OCI-LY7 (cell line): ENCODE data around the gene PTPRS. TPM values are rescaled to one million over a fixed set of nuclear protein-coding genes. Genes with fewer than 3 reads are reported as not detected.

Experiments
- BruUV-seq: library from RNA; stranded (reverse); fragments of 400-500 nt; replicated peaks from 2 replicates; lab custom pipeline; 2021; lab: Mats Ljungman, UMichigan
- CTCF ChIA-PET: fragments of 300-600 bp; sonication (Branson Sonifier 250); formaldehyde crosslinking; loops from one replicate; lab custom pipeline; 2022; ENCODE audit warnings: antibody characterized with exemption; ENCODE audit not compliant: unreplicated experiment; lab: Charles Lee
- POLR2A ChIA-PET: fragments of 300-600 bp; sonication (Branson Sonifier 250); formaldehyde crosslinking; loops from one replicate; lab custom pipeline; 2022; ENCODE audit warnings: antibody characterized with exemption; lab: Charles Lee
- DNase-seq: peaks from one replicate; pipeline ENCODE4 v3.0.0-alpha.2; 2015; ENCODE audit warnings: low spot score
- H2AFZ ChIP-seq: fragments of 200-600 bp; sonication (generic), shearing (Covaris generic); 2 replicates; pipeline ENCODE4 v1.6.1; 2014; ENCODE audit warnings: mild to moderate bottlenecking, antibody characterized with exemption, low read length, moderate library complexity
- H3K27ac ChIP-seq: fragments of 200-600 bp; sonication (generic); 2 replicates; pipeline ENCODE4 v1.5.1; 2014; ENCODE audit warnings: mixed run types, low read depth, mild to moderate bottlenecking, moderate library complexity, low read length, inconsistent platforms; ENCODE audit not compliant: poor library complexity, severe bottlenecking
- H3K36me3 ChIP-seq: fragments of 200-600 bp; sonication (generic); 2 replicates; pipeline ENCODE4 v1.6.1; 2014; ENCODE audit warnings: mild to moderate bottlenecking, antibody characterized with exemption, low read length, moderate library complexity, mixed read lengths; ENCODE audit not compliant: insufficient read depth
- H3K4me1 ChIP-seq: fragments of 200-600 bp; sonication (generic); 2 replicates; pipeline ENCODE4 v1.5.1; 2014; ENCODE audit warnings: mild to moderate bottlenecking, low read length; ENCODE audit not compliant: insufficient read depth, poor library complexity, severe bottlenecking
- H3K4me2 ChIP-seq: fragments of 200-600 bp; sonication (generic); 2 replicates; pipeline ENCODE4 v1.6.1; 2014; ENCODE audit warnings: mild to moderate bottlenecking, low read length
- H3K4me3 ChIP-seq: fragments of 200-600 bp; sonication (generic); 2 replicates; pipeline ENCODE4 v1.5.1; 2014; ENCODE audit warnings: mild to moderate bottlenecking, low read depth, low read length; ENCODE audit not compliant: poor library complexity, severe bottlenecking
- H3K79me2 ChIP-seq: fragments of 200-600 bp; sonication (generic); 2 replicates; pipeline ENCODE4 v1.6.1; 2016; ENCODE audit warnings: low read depth, mild to moderate bottlenecking, low read length, moderate library complexity, mixed read lengths; ENCODE audit not compliant: insufficient read depth
- H3K9me2 ChIP-seq: fragments of 200-600 bp; sonication (generic); 2 replicates; pipeline ENCODE4 v1.6.1; 2016; ENCODE audit warnings: mild to moderate bottlenecking, low read length, mixed read lengths; ENCODE audit not compliant: insufficient read depth
- H3K9me3 ChIP-seq: fragments of 200-600 bp; sonication (generic); 2 replicates; pipeline ENCODE4 v1.6.1; 2014; ENCODE audit warnings: mild to moderate bottlenecking, mixed run types, low read length, mixed read lengths
- H4K20me1 ChIP-seq: fragments of 200-600 bp; sonication (generic); 2 replicates; pipeline ENCODE4 v1.6.1; 2014; ENCODE audit warnings: mild to moderate bottlenecking, antibody characterized with exemption, low read length, moderate library complexity, mixed read lengths; ENCODE audit not compliant: insufficient read depth
- CTCF ChIP-seq: fragments of 200-600 bp; sonication (generic); conservative IDR thresholded peaks from 2 replicates; pipeline ENCODE4 v1.5.1; 2014; ENCODE audit warnings: mild to moderate bottlenecking, antibody characterized with exemption, low read length, moderate library complexity, mixed read lengths
- EZH2phosphoT487 ChIP-seq: fragments of 200-600 bp; sonication (generic); IDR thresholded peaks from 2 replicates; pipeline ENCODE4 v1.6.1; 2018; ENCODE audit warnings: low read depth, borderline replicate concordance, mild to moderate bottlenecking, mixed run types, antibody characterized with exemption, low read length, moderate library complexity, mixed read lengths
- intact Hi-C: fragments of 100-400 bp; cut with micrococcal nuclease; formaldehyde crosslinking; loops from one replicate; pipeline ENCODE4 v1.10.0; 2022; ENCODE audit not compliant: unreplicated experiment
- total RNA-seq, 2 experiments: library from RNA; depleted of rRNA in 1 of 2; stranded (reverse); fragments of >200 nt in 1 of 2; shearing (Covaris generic) in 1 of 2; gene quantifications; 2 replicates each; pipeline ENCODE4 v1.2.3, GENCODE V29; 2014 to 2022

The PTPRS gene
- total RNA-seq, 2 experiments from 2014 or later = 48.5 to 88.7 TPM

- Histone ChIP-seq H3K4me1 (peaks cover 21% of the 10 kb centered on the region), H3K27ac (no peak overlapping the region), H4K20me1 (no peaks in the 10 kb centered on the region), H3K9me2 (no peaks in the 10 kb centered on the region), H3K4me2 (no peak overlapping the region), H3K4me3 (no peak overlapping the region), H3K36me3 (no peaks in the 10 kb centered on the region), H2AFZ (no peak overlapping the region), H3K79me2 (no peaks in the 10 kb centered on the region), H3K9me3 (no peaks in the 10 kb centered on the region)
- DNase-seq = no peak
- no peak for TF ChIP-seq EZH2phosphoT487
- no peak for TF ChIP-seq CTCF
- intact Hi-C loops = no loop called here
- POLR2A ChIA-PET = no interaction called here
- CTCF ChIA-PET = no interaction called here
- no TSS peak for BruUV-seq
These were observed 44.6 kb downstream of the PTPRS start for GRCh38 chr19:5296021-5296420.

GRCh38 chr19:5294403-5295160, 46.0 kb downstream of the PTPRS start:
- H3K9me2 ChIP-seq = no peaks in the 10 kb centered on the region
- no peaks in the 10 kb centered on the region for H4K20me1 ChIP-seq
- ChIA-PET POLR2A (no interaction called here), CTCF (no interaction called here)
- BruUV-seq = no TSS peak
- H2AFZ ChIP-seq = no peak overlapping the region
- no peak for TF ChIP-seq EZH2phosphoT487
- TF ChIP-seq CTCF = no peak
- no peaks in the 10 kb centered on the region for H3K9me3 ChIP-seq
- H3K4me3 ChIP-seq = no peak overlapping the region
- no peak overlapping the region for H3K27ac ChIP-seq
- H3K4me2 ChIP-seq = no peak overlapping the region
- peaks cover 34% of the 10 kb centered on the region for H3K4me1 ChIP-seq
- H3K79me2 ChIP-seq = no peaks in the 10 kb centered on the region
- intact Hi-C loops = no loop called here
- H3K36me3 ChIP-seq = no peaks in the 10 kb centered on the region
- no peak for DNase-seq
